H1 (cell line): Measurements from ENCODE around the gene GTF2H1. TPM values are rescaled to one million over a fixed set of nuclear protein-coding genes. Genes with fewer than 3 reads are reported as not detected.

Source experiments
- CTCF ChIA-PET: fragments of 300-600 bp; sonication (Branson Sonifier 250); formaldehyde crosslinking; loops from one replicate; lab custom pipeline; 2021; ENCODE audit not compliant: partially characterized antibody; lab: Charles Lee
- POLR2A ChIA-PET: fragments of 300-600 bp; sonication (Branson Sonifier 250); formaldehyde crosslinking; loops from one replicate; lab custom pipeline; 2021; ENCODE audit warnings: inconsistent platforms; ENCODE audit not compliant: partially characterized antibody; lab: Charles Lee
- DNase-seq, 2 experiments: peaks; one replicate each; pipeline versions ENCODE4 v3.0.0 to v3.0.0-alpha.2; 2010 to 2022; ENCODE audit warnings: low spot score in 2 of 2, low read depth in 1 of 2, mixed read lengths in 1 of 2
- FAIRE-seq: peaks from 2 replicates; lab custom pipeline; 2011; peaks lifted over from hg19 to GRCh38; lab: Jason Lieb, UNC
- H2AFZ ChIP-seq: 2 replicates; pipeline ENCODE4 v1.8.1; 2012; ENCODE audit warnings: low read length, inconsistent platforms
- H2AK5ac ChIP-seq: 2 replicates; pipeline ENCODE4 v1.6.1; 2013; ENCODE audit warnings: low read depth, low read length
- H2BK120ac ChIP-seq: replicated peaks from 2 replicates; pipeline ENCODE3; 2013; ENCODE audit warnings: low read depth, low read length, inconsistent platforms
- H2BK12ac ChIP-seq: 2 replicates; pipeline ENCODE4 v1.6.1; 2013; ENCODE audit warnings: low read depth, low read length
- H2BK15ac ChIP-seq: 2 replicates; pipeline ENCODE4 v1.6.1; 2013; ENCODE audit warnings: low read length
- H2BK20ac ChIP-seq: 2 replicates; pipeline ENCODE4 v1.6.1; 2013; ENCODE audit warnings: low read length
- H2BK5ac ChIP-seq: 2 replicates; pipeline ENCODE4 v1.6.1; 2013; ENCODE audit warnings: low read depth, low read length
- H3K14ac ChIP-seq: 2 replicates; pipeline ENCODE4 v1.6.1; 2013; ENCODE audit warnings: inconsistent platforms; ENCODE audit not compliant: insufficient read length
- H3K18ac ChIP-seq: 2 replicates; pipeline ENCODE4 v1.6.1; 2013; ENCODE audit warnings: low read length; ENCODE audit errors: extremely low read depth
- H3K23ac ChIP-seq: 2 replicates; pipeline ENCODE4 v1.6.1; 2013; ENCODE audit warnings: inconsistent platforms; ENCODE audit not compliant: insufficient read length
- H3K23me2 ChIP-seq: 2 replicates; pipeline ENCODE4 v1.6.1; 2013; ENCODE audit warnings: low read depth, low read length
- H3K27ac ChIP-seq: 2 replicates; pipeline ENCODE4 v1.6.1; 2011; ENCODE audit warnings: low read depth, low read length, inconsistent platforms
- H3K27me3 ChIP-seq, 4 experiments: replicated peaks in 1 of 4; 1 replicate in 1 of 4; 2 replicates in 3 of 4; pipeline versions ENCODE4 v1.6.1 to v1.8.1; 2011 to 2013; ENCODE audit warnings: low read length in 3 of 4, mild to moderate bottlenecking in 3 of 4, inconsistent platforms in 2 of 4, mixed read lengths in 2 of 4, moderate library complexity in 1 of 4; ENCODE audit not compliant: control insufficient read depth in 3 of 4, insufficient read depth in 3 of 4; ENCODE audit errors: extremely low read depth in 1 of 4
- H3K36me3 ChIP-seq, 4 experiments: 2 replicates each; pipeline versions ENCODE4 v1.6.1 to v1.8.1; 2011 to 2013; ENCODE audit warnings: mild to moderate bottlenecking in 4 of 4, low read length in 3 of 4, moderate library complexity in 2 of 4, control low read depth in 1 of 4, inconsistent platforms in 1 of 4; ENCODE audit not compliant: insufficient read depth in 4 of 4, control insufficient read depth in 2 of 4
- H3K4ac ChIP-seq: replicated peaks from 2 replicates; pipeline ENCODE3; 2013; ENCODE audit warnings: low read length, low read depth, mixed read lengths, inconsistent platforms; ENCODE audit not compliant: insufficient read length
- H3K4me1 ChIP-seq, 4 experiments: replicated peaks in 1 of 4; 1 replicate in 1 of 4; 2 replicates in 3 of 4; pipeline versions ENCODE4 v1.6.1 to v1.8.1; 2011 to 2013; ENCODE audit warnings: low read length in 3 of 4, inconsistent platforms in 2 of 4, mixed read lengths in 1 of 4; ENCODE audit not compliant: insufficient read depth in 4 of 4, control insufficient read depth in 3 of 4
- H3K4me2 ChIP-seq, 2 experiments: 2 replicates each; pipeline versions ENCODE4 v1.6.1 to v1.8.1; 2011 to 2013; ENCODE audit warnings: low read depth in 2 of 2, low read length in 2 of 2, control low read depth in 1 of 2, inconsistent platforms in 1 of 2, mild to moderate bottlenecking in 1 of 2; ENCODE audit not compliant: insufficient read depth in 1 of 2
- H3K4me3 ChIP-seq, 4 experiments: fragments of 200-600, 300-600 bp in 1 of 4; sonication (generic), shearing (Covaris generic), sonication (Bioruptor Twin) in 1 of 4; 2 replicates each; pipeline versions ENCODE4 v1.5.1 to v1.8.1; 2011 to 2016; ENCODE audit warnings: low read length in 4 of 4, low read depth in 3 of 4, control low read depth in 2 of 4, inconsistent platforms in 2 of 4, mild to moderate bottlenecking in 2 of 4, mixed read lengths in 1 of 4, moderate library complexity in 1 of 4; ENCODE audit not compliant: insufficient read depth in 2 of 4; ENCODE audit errors: extremely low read depth in 1 of 4
- H3K56ac ChIP-seq: replicated peaks from 2 replicates; pipeline ENCODE3; 2013; ENCODE audit warnings: low read depth, mild to moderate bottlenecking, mixed read lengths, low read length, inconsistent platforms; ENCODE audit not compliant: insufficient read length
- H3K79me1 ChIP-seq: 2 replicates; pipeline ENCODE4 v1.6.1; 2013; ENCODE audit warnings: low read depth, low read length, control low read depth
- H3K79me2 ChIP-seq, 2 experiments: 2 replicates each; pipeline versions ENCODE4 v1.6.1 to v1.8.1; 2012 to 2013; ENCODE audit warnings: low read length in 2 of 2, mild to moderate bottlenecking in 2 of 2, inconsistent platforms in 1 of 2; ENCODE audit not compliant: insufficient read depth in 2 of 2, control insufficient read depth in 1 of 2
- H3K9ac ChIP-seq, 4 experiments: replicated peaks in 1 of 4; 1 replicate in 1 of 4; 2 replicates in 3 of 4; pipeline versions ENCODE4 v1.6.1 to v1.8.1; 2011 to 2013; ENCODE audit warnings: low read depth in 3 of 4, low read length in 3 of 4, control low read depth in 2 of 4, mild to moderate bottlenecking in 2 of 4, moderate library complexity in 2 of 4, inconsistent platforms in 1 of 4; ENCODE audit errors: extremely low read depth in 1 of 4
- H3K9me3 ChIP-seq, 2 experiments: 2 replicates each; pipeline versions ENCODE4 v1.6.1 to v1.8.1; 2012 to 2013; ENCODE audit warnings: mild to moderate bottlenecking in 2 of 2, moderate library complexity in 2 of 2, control low read depth in 1 of 2, inconsistent platforms in 1 of 2, low read depth in 1 of 2, low read length in 1 of 2, mixed read lengths in 1 of 2; ENCODE audit not compliant: insufficient read depth in 2 of 2
- H4K20me1 ChIP-seq, 2 experiments: replicated peaks in 1 of 2; 2 replicates each; pipeline versions ENCODE3 to v1.8.1; 2011 to 2013; ENCODE audit warnings: inconsistent platforms in 2 of 2, low read length in 2 of 2, mild to moderate bottlenecking in 1 of 2; ENCODE audit not compliant: insufficient read depth in 2 of 2, control insufficient read depth in 1 of 2
- H4K5ac ChIP-seq: 2 replicates; pipeline ENCODE4 v1.6.1; 2013; ENCODE audit warnings: low read length, low read depth, mixed read lengths, inconsistent platforms; ENCODE audit not compliant: insufficient read length
- H4K8ac ChIP-seq: 2 replicates; pipeline ENCODE4 v1.8.0; 2013; ENCODE audit warnings: mild to moderate bottlenecking, moderate library complexity, low read length, inconsistent platforms; ENCODE audit not compliant: insufficient read depth; ENCODE audit errors: extremely low read depth
- H4K91ac ChIP-seq: replicated peaks from 2 replicates; pipeline ENCODE3; 2013; ENCODE audit warnings: low read length, mixed read lengths, inconsistent platforms; ENCODE audit not compliant: insufficient read length
- MAFK ChIP-seq: IDR thresholded peaks from 2 replicates; pipeline ENCODE4 v1.6.1; 2012; ENCODE audit warnings: low read depth, mild to moderate bottlenecking, improper control_type of control experiment, low read length
- RAD21 ChIP-seq, 2 experiments: IDR thresholded peaks in 1 of 2; conservative IDR thresholded peaks in 1 of 2; 2 replicates each; pipeline ENCODE4 v1.6.1; 2011; ENCODE audit warnings: low read depth in 2 of 2, low read length in 2 of 2, improper control_type of control experiment in 1 of 2, inconsistent platforms in 1 of 2, mild to moderate bottlenecking in 1 of 2, moderate library complexity in 1 of 2
- RFX5 ChIP-seq: IDR thresholded peaks from 2 replicates; pipeline ENCODE4 v1.6.1; 2011; ENCODE audit warnings: low read depth, low read length, improper control_type of control experiment, borderline replicate concordance
- TAF7 ChIP-seq: optimal IDR thresholded peaks from 2 replicates; pipeline ENCODE3; 2011; ENCODE audit warnings: low read depth, mild to moderate bottlenecking, inconsistent platforms, low read length, moderate library complexity, borderline replicate concordance
- whole genome bisulfite sequencing, 2 experiments: shearing (Covaris generic) in 1 of 2; methylation state at CpG; one replicate each; pipeline versions ENCODE4 v1.1.6 to v1.1.7; 2013 to 2015; ENCODE audit warnings: low lambda C conversion rate in 2 of 2, mixed read lengths in 2 of 2, inconsistent platforms in 1 of 2, low coverage in 1 of 2, missing lambda C conversion rate in 1 of 2; ENCODE audit not compliant: insufficient replicate concordance in 2 of 2, insufficient coverage in 1 of 2, insufficient read length in 1 of 2; ENCODE audit errors: extremely low coverage in 1 of 2, missing lambda C conversion rate in 1 of 2; 5-methylcytosine and 5-hydroxymethylcytosine counted together
- polyA plus RNA-seq, 7 experiments: library from polyadenylated mRNA; depleted of rRNA in 3 of 7; stranded (reverse) in 5 of 7; unstranded in 2 of 7; fragments of >200 nt in 5 of 7; fragments of 200-250 nt in 2 of 7; gene quantifications; 1 replicate in 5 of 7; 2 replicates in 1 of 7; 4 replicates in 1 of 7; pipeline versions ENCODE4 v1.2.1 to v1.2.3, GENCODE V29; 2011 to 2013; ENCODE audit warnings: missing spikeins in 2 of 7, mixed read lengths in 2 of 7
- total RNA-seq: library from RNA; stranded (reverse); fragmentation: NEBNext Ultra II Directional; extraction: Animal tissue kit (Norgen Biotek cat#: 25700); gene quantifications from 2 replicates; pipeline ENCODE4 v1.2.1, GENCODE V29; 2021

The GTF2H1 gene
- total and polyA plus RNA-seq, 2 of the 8 experiments (the other 6 are each of a cell fraction or from before 2014, with no cell fraction given) = 9.1 to 26.3 TPM

- Histone ChIP-seq H3K14ac (no peak overlapping the region), H3K4me3 (no peak overlapping the region), H2BK5ac (no peak overlapping the region), H4K8ac (no peak overlapping the region), H3K9me3 (no peaks in the 10 kb centered on the region), H2AK5ac (no peak overlapping the region), H3K27me3 (no peaks in the 10 kb centered on the region), H3K56ac (no peak overlapping the region), H2BK15ac (no peak overlapping the region), H3K79me1 (no peaks in the 10 kb centered on the region), H3K23me2 (no peaks in the 10 kb centered on the region), H4K20me1 (peaks cover 0 to 2% of the 10 kb centered on the region in 2 experiments), H3K4me2 (no peak overlapping the region), H4K91ac (no peak overlapping the region), H3K79me2 (no peaks in the 10 kb centered on the region), H3K4ac (no peak overlapping the region), H2AFZ (no peak overlapping the region), H3K23ac (no peak overlapping the region), H3K4me1 (no peaks in the 10 kb centered on the region), H3K36me3 (peaks cover 6 to 66% (median 54%) of the 10 kb centered on the region in 4 experiments; a peak in 7 of 8 replicates), H2BK120ac (no peak overlapping the region), H4K5ac (no peak overlapping the region), H3K27ac (no peak overlapping the region), H2BK20ac (no peak overlapping the region), H3K9ac (no peak overlapping the region), H3K18ac (no peak overlapping the region), H2BK12ac (no peak overlapping the region)
- CTCF ChIA-PET = interaction anchor here (1.5 to 1.8 kb wide), 2 partner anchors 11 to 179 kb away, joined by 3 to 7 read pairs; no protein-coding TSS in a partner anchor
- 85% methylated on average over 5 of the region's 5 CpGs; no CpG with 5 or more reads in 1 of the 2 experiments for WGBS, 2 experiments
- POLR2A ChIA-PET = interaction anchor here (0.9 to 1.2 kb wide), 2 partner anchors 8 to 20 kb away, joined by 3 read pairs; no protein-coding TSS in a partner anchor
- DNase-seq (no peak), FAIRE-seq (no peak)
- TF ChIP-seq RAD21 (IDR thresholded peaks at IDR 0.05 in 1 of 2, conservative IDR thresholded peaks at IDR 0.05 in 1 of 2; ENCODE audit: low read depth in 2 of 2, low read length in 2 of 2) = no peak
- TF ChIP-seq MAFK = no peak
- no peak for TF ChIP-seq RFX5
- no peak for TF ChIP-seq TAF7
These were observed 27.5 kb upstream of the GTF2H1 start for GRCh38 chr11:18294862-18295261.
